Endothelial cell of umbilical vein (primary cell): ENCODE data around the gene AIM2. TPM values are rescaled to one million over a fixed set of nuclear protein-coding genes. Genes with fewer than 3 reads are reported as not detected.
"Not testable (repeated sequence)": the region's sequence is repeated elsewhere in the genome, so short reads cannot be mapped to it uniquely, and the experiment has no call there.

Source experiments
- BruUV-seq: library from RNA; stranded (reverse); fragments of 400-500 nt; replicated peaks from 2 replicates; lab custom pipeline; 2021; lab: Mats Ljungman, UMichigan
- CTCF ChIA-PET: fragments of 300-600, 350-600 bp; sonication (Branson Sonifier 250); formaldehyde crosslinking; loops from one replicate; lab custom pipeline; 2021; ENCODE audit warnings: antibody characterized with exemption, inconsistent platforms; lab: Charles Lee
- POLR2A ChIA-PET: fragments of 300-600, 350-600 bp; sonication (Branson Sonifier 250); formaldehyde crosslinking; loops from one replicate; lab custom pipeline; 2021; ENCODE audit warnings: antibody characterized with exemption, inconsistent platforms; lab: Charles Lee
- DNase-seq: peaks from one replicate; pipeline ENCODE4 v3.0.0-alpha.2; 2011; ENCODE audit warnings: low read depth, low spot score
- FAIRE-seq: peaks from 2 replicates; lab custom pipeline; 2011; peaks lifted over from hg19 to GRCh38; lab: Jason Lieb, UNC
- H2AFZ ChIP-seq: 2 replicates; pipeline ENCODE4 v1.6.0; 2012; ENCODE audit warnings: low read depth, low read length, control low read depth, inconsistent platforms
- H3K27ac ChIP-seq: 2 replicates; pipeline ENCODE4 v1.5.1; 2011; ENCODE audit warnings: low read depth, mild to moderate bottlenecking, control low read depth, low read length, moderate library complexity; ENCODE audit not compliant: insufficient read depth
- H3K27me3 ChIP-seq, 2 experiments: 2 replicates each; pipeline versions ENCODE4 v1.6.0 to v1.6.1; 2011; ENCODE audit warnings: low read length in 2 of 2, mixed read lengths in 1 of 2; ENCODE audit not compliant: control insufficient read depth in 2 of 2, insufficient read depth in 2 of 2
- H3K36me3 ChIP-seq, 2 experiments: 2 replicates in 1 of 2; 3 replicates in 1 of 2; pipeline ENCODE4 v1.5.1; 2011; ENCODE audit warnings: low read length in 2 of 2, mild to moderate bottlenecking in 1 of 2, moderate library complexity in 1 of 2; ENCODE audit not compliant: control insufficient read depth in 2 of 2, insufficient read depth in 2 of 2; ENCODE audit errors: extremely low read depth in 1 of 2
- H3K4me1 ChIP-seq: 3 replicates; pipeline ENCODE4 v1.5.1; 2011; ENCODE audit warnings: mild to moderate bottlenecking, low read length; ENCODE audit not compliant: control insufficient read depth, insufficient read depth; ENCODE audit errors: extremely low read depth
- H3K4me2 ChIP-seq: 2 replicates; pipeline ENCODE4 v1.6.1; 2011; ENCODE audit warnings: low read length, control low read depth, mixed read lengths; ENCODE audit not compliant: insufficient read depth
- H3K4me3 ChIP-seq, 3 experiments: fragments of 200-600 bp in 1 of 3; sonication (generic), shearing (Covaris generic) in 1 of 3; replicated peaks in 1 of 3; 2 replicates each; pipeline ENCODE4 v1.5.1; 2011 to 2016; ENCODE audit warnings: control low read depth in 3 of 3, low read length in 3 of 3, mild to moderate bottlenecking in 2 of 3, inconsistent platforms in 1 of 3, low read depth in 1 of 3, moderate library complexity in 1 of 3; ENCODE audit not compliant: insufficient read depth in 1 of 3
- H3K79me2 ChIP-seq: 2 replicates; pipeline ENCODE4 v1.6.0; 2012; ENCODE audit warnings: low read length, inconsistent platforms; ENCODE audit not compliant: control insufficient read depth, insufficient read depth
- H3K9ac ChIP-seq: replicated peaks from 2 replicates; pipeline ENCODE3; 2011; ENCODE audit warnings: low read length, control low read depth; ENCODE audit not compliant: insufficient read depth; ENCODE audit errors: extremely low read depth
- H3K9me1 ChIP-seq: replicated peaks from 3 replicates; pipeline ENCODE4 v1.6.0; 2011; ENCODE audit warnings: mild to moderate bottlenecking, low read length; ENCODE audit not compliant: control insufficient read depth, insufficient read depth; ENCODE audit errors: extremely low read depth
- H3K9me3 ChIP-seq: replicated peaks from 2 replicates; pipeline ENCODE4 v1.5.1; 2012; ENCODE audit warnings: low read length, inconsistent platforms; ENCODE audit not compliant: control insufficient read depth, insufficient read depth
- H4K20me1 ChIP-seq: replicated peaks from 2 replicates; pipeline ENCODE3; 2011; ENCODE audit warnings: mild to moderate bottlenecking, low read length; ENCODE audit not compliant: control insufficient read depth, insufficient read depth; ENCODE audit errors: extremely low read depth
- FOS ChIP-seq: IDR thresholded peaks from 2 replicates; pipeline ENCODE4 v1.6.1; 2011; ENCODE audit warnings: mild to moderate bottlenecking, low read length, moderate library complexity, borderline replicate concordance; ENCODE audit not compliant: insufficient read depth
- JUN ChIP-seq: IDR thresholded peaks from 2 replicates; pipeline ENCODE4 v1.6.1; 2011; ENCODE audit warnings: borderline replicate concordance, low read depth; ENCODE audit not compliant: insufficient read length, insufficient read depth
- POLR2AphosphoS5 ChIP-seq: IDR thresholded peaks from 2 replicates; pipeline ENCODE4 v1.6.1; 2012; ENCODE audit warnings: low read depth, mild to moderate bottlenecking, control low read depth, low read length, moderate library complexity; ENCODE audit not compliant: insufficient read depth
- dilution Hi-C: fragments of 300-500 bp; cut with MboI; formaldehyde crosslinking; loops from one replicate; pipeline ENCODE4 v1.15.0; 2019; ENCODE audit warnings: low sequenced_read_pairs; ENCODE audit not compliant: extremely low pct_ligation_motif_present
- intact Hi-C: fragments of 100-400 bp; cut with micrococcal nuclease; formaldehyde crosslinking; loops from one replicate; pipeline ENCODE4 v1.10.0; 2022
- polyA plus RNA-seq, 4 experiments: library from polyadenylated mRNA; depleted of rRNA in 3 of 4; stranded (reverse) in 3 of 4; unstranded in 1 of 4; fragments of >200 nt; gene quantifications; 2 replicates each; pipeline versions ENCODE4 v1.2.1 to v1.2.3, GENCODE V29; 2011 to 2012; ENCODE audit warnings: missing spikeins in 1 of 4
- total RNA-seq: library from RNA; stranded (reverse); gene quantifications from 2 replicates; pipeline ENCODE4 v1.2.3, GENCODE V29; 2021
- TF ChIP-seq, protein P1 (sequence below), 2 donors: IDR thresholded peaks; 1 replicate in 1 of 2; 2 replicates in 1 of 2; pipeline ENCODE4 v1.5.1; 2011; ENCODE audit warnings: low read length in 2 of 2, mild to moderate bottlenecking in 2 of 2, moderate library complexity in 2 of 2, control low read depth in 1 of 2, inconsistent platforms in 1 of 2, low read depth in 1 of 2; ENCODE audit not compliant: insufficient read depth in 1 of 2; ENCODE audit errors: extremely low read depth in 1 of 2

Gene AIM2
- total and polyA plus RNA-seq, 2 donors (not counting 3 experiments of a cell fraction or from before 2014, with no cell fraction given): not detected

DNA sequence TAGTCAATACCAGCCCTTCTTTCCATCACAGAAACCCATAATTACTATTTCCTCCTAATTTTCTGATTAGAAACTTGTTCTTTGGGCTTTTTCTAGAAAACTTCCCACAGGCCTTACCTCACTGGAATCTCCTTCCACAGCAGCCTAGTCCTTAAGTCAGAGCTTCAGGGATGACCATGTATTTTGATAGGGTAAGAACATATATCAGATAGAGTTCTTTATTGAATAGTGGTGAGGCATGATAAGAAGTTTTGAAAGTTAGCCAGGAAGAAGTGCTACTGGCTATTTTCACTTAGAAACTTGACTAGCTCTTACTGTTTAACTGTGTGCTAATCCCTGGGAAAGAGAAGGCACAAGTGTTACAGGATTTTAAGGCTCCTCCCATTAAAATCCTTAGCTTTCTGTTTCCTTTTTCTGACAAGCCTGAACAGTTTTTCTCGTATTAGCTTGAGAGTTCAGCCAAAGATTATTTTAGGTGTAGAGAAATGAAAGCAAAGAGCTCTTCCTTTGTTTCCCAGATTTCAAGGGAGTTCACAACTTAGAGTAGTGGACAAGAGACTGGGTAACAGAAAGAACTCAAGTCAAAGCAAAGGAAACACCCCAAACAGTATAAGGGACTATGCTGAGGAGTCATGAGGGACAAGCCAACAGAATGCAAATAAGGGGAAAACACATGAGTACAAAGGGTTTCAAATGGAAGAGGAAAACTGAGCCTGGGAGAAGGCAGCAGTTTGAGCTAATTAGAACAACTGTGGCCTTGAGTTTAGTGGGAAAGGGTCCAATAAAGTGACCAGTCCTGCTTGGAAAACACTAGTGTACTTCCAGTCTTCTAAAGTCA, 37.2 kb upstream of the AIM2 start:
- intact Hi-C loops (no loop called here), dilution Hi-C loops (no loop called here)
- no peak overlapping the region for H3K4me3 ChIP-seq
- H3K36me3 ChIP-seq: no peaks in the 10 kb centered on the region
- DNase-seq: no peak
- TF ChIP-seq POLR2AphosphoS5: no peak
- TF ChIP-seq, protein P1, sequence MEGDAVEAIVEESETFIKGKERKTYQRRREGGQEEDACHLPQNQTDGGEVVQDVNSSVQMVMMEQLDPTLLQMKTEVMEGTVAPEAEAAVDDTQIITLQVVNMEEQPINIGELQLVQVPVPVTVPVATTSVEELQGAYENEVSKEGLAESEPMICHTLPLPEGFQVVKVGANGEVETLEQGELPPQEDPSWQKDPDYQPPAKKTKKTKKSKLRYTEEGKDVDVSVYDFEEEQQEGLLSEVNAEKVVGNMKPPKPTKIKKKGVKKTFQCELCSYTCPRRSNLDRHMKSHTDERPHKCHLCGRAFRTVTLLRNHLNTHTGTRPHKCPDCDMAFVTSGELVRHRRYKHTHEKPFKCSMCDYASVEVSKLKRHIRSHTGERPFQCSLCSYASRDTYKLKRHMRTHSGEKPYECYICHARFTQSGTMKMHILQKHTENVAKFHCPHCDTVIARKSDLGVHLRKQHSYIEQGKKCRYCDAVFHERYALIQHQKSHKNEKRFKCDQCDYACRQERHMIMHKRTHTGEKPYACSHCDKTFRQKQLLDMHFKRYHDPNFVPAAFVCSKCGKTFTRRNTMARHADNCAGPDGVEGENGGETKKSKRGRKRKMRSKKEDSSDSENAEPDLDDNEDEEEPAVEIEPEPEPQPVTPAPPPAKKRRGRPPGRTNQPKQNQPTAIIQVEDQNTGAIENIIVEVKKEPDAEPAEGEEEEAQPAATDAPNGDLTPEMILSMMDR (IDR thresholded peaks at IDR 0.05; ENCODE audit: extremely low read depth in 1 of 2, insufficient read depth in 1 of 2, low read depth in 1 of 2, low read length in 2 of 2): no peak
- no peak for TF ChIP-seq JUN
- no peak for TF ChIP-seq FOS
- ChIA-PET CTCF (interaction anchor here (0.6 kb wide), 1 partner anchor 25 kb away, joined by 3 read pairs; no protein-coding TSS in a partner anchor), POLR2A (no interaction called here)
- no peak overlapping the region for H2AFZ ChIP-seq
- no peak overlapping the region for H3K27ac ChIP-seq
- BruUV-seq: no TSS peak
- FAIRE-seq: no peak
- peaks cover 0 to 3% of the 10 kb centered on the region in 2 experiments for H3K27me3 ChIP-seq
- no peaks in the 10 kb centered on the region for H3K79me2 ChIP-seq
- H3K9me1 ChIP-seq: no peaks in the 10 kb centered on the region
- no peaks in the 10 kb centered on the region for H3K4me1 ChIP-seq
- no peak overlapping the region for H3K9ac ChIP-seq
- no peaks in the 10 kb centered on the region for H4K20me1 ChIP-seq
- H3K4me2 ChIP-seq: no peak overlapping the region
- no peaks in the 10 kb centered on the region for H3K9me3 ChIP-seq

DNA sequence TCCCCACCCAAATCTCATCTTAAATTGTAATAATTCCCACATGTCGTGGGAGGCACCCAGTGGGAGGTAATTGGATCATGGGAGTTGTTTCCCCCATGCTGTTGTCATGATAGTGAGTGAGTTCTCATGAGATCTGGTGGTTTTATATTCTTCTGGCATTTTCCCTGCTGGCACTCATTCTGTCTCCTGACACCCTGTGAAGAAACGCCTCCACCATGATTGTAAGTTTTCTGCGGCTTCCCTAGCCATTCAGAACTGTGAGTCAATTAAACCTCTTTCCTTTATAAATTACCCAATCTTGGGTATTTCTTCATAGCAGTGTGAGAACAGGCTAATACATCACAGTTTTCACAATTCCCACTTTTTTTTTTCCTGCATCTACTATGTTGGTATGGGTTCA, 26.5 kb upstream of the AIM2 start:
- CTCF ChIA-PET, H3K9me1 ChIP-seq, H2AFZ ChIP-seq, H3K4me1 ChIP-seq, H3K9me3 ChIP-seq, H3K36me3 ChIP-seq, dilution Hi-C loops, FAIRE-seq, intact Hi-C loops, H4K20me1 ChIP-seq, DNase-seq, POLR2A ChIA-PET, H3K9ac ChIP-seq, H3K4me3 ChIP-seq, H3K79me2 ChIP-seq, H3K4me2 ChIP-seq, H3K27ac ChIP-seq, BruUV-seq: not testable (repeated sequence)
- H3K27me3 ChIP-seq: peaks cover 0 to 11% of the 10 kb centered on the region in 2 experiments
